Activated CD8-positive, alpha-beta memory T cell treated with anti-CD3 and anti-CD28 coated beads, Interleukin-2, amount 50 U/mL, for 24 hours (primary cell): ENCODE results near the gene RPS6KA2.
"Not testable (repeated sequence)": the region's sequence is repeated elsewhere in the genome, so short reads cannot be mapped to it uniquely, and the experiment has no call there.

Experiments used
- DNase-seq: peaks from one replicate; pipeline ENCODE4 v3.0.0-alpha.2; 2020; ENCODE audit errors: extremely low read depth

Gene RPS6KA2

DNA sequence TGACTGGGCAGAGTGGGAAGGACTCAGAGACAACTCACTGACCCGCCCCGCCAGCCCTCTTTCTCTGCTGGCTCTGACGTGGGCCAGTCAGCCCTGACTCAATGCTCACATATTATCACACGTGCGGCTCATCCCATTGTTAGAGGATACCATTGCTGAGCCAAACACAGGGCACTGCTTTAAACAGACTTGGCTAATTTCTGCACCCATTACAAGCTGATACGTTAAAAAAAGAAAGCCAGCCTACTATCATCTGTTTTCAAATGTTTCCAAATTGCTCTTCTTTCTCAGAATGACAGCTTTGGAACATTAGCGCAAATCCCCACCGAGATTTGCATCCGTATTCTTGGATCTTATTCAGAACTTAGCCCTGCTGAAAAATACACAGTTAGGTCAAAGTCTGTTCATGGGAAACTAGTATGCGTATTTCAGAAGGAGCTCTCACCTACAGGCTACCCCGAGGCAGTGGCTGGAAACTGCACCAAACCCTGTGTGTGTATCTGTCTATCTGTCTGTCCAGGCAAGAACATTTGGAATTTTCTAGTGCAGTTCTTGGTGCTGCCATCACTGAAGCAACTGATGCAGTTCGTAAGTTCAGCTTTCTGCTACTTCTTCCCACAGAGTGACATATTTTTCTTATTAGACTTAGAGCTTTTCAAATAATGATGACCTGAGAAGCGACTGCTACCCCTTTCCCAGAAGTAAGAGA, 73.3 kb downstream of the RPS6KA2 start:
- DNase-seq: no peak

DNA sequence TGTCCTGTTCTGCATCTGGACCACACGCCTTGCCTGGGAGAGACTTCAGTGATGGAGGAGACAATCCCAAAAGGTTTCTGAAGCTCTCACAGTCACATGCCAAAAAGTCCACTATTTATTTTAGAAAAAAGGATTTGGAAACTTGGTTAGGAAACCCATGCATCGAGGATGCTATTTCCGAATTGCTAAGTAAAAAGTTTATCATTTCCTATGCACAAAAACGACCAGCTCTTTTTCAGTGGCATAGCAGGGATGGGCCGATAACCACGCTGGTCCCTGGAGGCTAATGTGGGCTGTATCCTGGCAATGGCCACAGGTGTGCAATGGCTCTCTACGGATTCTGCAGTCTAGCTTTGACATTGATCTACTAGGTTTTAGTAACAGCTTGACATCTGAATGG, 74.5 kb downstream of the RPS6KA2 start:
- DNase-seq: no peak

DNA sequence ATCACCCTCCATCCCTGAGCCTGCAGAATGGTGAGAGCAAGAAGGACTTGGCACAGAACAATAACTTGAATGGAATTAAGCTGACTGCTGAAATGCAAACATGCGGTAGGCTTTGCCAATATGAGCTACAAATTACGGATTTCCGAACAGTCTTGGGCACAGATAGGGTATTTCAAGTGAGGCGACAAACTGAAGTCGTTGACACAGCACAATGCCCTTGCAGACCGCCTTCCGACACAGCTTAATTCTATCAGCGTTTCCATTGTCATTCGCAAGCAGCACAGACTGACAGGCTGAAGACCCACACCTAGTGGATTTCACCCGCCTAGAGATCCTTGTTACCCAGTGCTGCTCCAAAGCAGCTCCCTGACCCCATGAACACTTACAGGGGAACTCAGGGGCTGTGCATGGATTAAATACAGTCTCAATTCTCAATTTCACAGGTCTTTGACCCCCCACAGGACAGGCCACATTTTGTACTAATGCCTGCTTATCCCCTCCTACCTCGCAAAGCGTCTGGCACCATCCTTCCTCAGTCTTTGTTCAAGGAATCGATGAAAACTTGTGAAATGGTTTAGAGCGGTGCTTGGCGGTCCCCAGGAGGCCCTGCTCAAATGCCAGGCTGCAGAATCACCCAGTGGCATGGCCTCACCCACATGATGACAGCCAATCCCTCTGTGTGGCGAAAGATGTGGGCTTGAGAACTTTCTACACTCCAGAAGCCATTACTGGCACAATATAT, 75.1 kb downstream of the RPS6KA2 start:
- DNase-seq: no peak

GRCh38 chr6:166546653-166547052, 80.4 kb downstream of the RPS6KA2 start:
- no peak for DNase-seq

- no peak for DNase-seq
Measured at GRCh38 chr6:166545156-166546034, 81.7 kb downstream of the RPS6KA2 start.

DNA sequence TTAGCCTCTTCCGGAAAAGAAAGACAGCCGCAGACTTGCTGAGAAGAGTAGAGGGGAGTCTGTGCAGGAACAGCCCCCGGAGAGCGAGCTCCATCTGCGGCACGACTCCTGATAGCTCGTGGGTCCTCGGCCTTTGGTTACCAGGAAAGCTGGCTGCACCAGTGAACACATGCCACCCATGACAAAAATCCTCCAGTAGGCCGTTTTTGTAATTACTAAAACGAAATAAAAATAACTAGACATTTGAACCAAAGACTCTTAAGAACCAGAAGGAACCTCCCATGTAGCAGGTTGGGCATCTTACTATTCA, 82.8 kb downstream of the RPS6KA2 start:
- no peak for DNase-seq

DNA sequence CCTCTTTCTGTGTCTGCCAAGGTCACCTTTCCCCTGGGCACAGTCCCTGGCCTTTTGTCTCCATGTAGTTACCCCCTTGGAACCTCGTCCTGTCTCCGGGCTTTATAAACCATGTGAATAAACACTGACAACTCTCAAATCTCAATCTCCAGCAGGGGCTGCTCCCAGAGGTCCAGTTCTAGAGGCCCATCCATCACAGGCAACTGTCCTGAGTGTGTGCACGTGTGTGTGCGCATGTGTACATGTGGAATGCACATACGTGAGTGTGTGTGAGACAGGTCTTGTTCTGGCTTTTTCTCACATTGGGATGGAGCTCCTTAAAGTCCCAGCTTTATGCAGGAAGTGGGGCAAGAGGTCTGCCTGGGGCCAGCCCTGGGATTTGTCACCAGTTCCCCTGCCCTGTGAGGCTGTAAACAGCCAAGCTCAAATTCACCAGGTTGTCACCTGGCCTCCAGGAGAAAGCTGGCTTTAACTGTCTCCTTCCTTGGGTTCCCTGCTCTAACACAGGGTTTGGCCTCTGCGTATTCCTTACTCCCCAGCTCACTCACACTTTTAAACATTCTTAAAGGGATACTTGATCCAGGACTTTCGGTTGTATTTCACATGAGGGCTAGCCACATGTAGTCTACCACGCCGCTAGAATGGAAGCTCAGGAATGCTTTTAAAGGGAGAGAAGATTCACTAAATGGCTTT, 83.3 kb downstream of the RPS6KA2 start:
- no peak for DNase-seq

DNA sequence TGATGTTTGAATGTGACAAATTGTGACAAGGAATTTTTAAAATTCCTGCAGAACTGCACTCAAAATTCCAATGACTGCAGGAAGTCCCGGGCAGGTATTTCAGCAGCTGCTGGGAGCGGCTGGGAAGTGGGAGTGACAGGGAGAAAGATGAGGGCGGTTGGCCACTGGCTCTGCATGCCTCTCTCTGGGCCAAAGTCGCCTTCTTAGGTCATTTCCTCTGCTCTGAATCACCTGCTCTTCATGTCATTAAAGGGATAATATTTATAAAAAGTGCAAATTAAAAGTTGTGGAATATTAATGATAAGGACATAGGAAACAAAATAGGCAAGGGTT, 84.5 kb downstream of the RPS6KA2 start:
- no peak for DNase-seq

DNA sequence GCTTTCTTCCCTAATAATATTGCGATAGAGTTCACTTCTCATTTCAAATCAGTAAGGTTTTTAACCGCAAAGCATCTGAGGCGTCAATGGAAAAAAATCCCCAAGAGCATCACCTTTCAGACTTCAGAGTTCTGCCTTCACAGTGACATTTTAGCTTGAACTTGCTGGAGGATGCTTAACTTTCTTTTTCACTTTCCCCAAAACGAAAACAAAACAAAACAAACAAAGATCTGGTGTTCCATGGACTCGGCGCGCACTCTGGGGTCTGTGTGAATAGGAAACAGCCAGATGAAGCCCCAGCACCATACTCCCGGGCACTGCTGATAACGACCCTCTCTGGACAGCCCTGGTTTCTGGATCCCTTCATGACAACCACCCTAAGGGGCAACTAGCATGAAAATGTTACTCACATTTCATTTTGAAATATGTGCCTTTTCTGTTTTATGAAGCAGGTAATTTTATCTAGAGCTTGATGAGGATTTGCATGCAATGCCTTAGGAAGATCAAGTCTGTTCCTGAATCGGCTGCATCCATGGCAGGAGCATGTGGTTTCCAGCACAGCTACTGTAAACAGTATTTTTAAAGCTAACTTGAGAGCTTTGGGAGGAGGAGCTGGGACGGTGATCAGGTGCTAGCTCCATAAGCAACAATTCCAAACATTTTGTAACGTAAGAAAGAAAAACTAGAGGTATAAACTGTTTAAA, 85.0 kb downstream of the RPS6KA2 start:
- DNase-seq: no peak

GRCh38 chr6:166541366-166541765, 85.7 kb downstream of the RPS6KA2 start:
- no peak for DNase-seq

GRCh38 chr6:166540631-166541331, 86.3 kb downstream of the RPS6KA2 start:
- peak; percentile 7 for DNase-seq

- DNase-seq: no peak
Measured at GRCh38 chr6:166539543-166539942, 87.5 kb downstream of the RPS6KA2 start.

GRCh38 chr6:166539011-166539385, 88.1 kb downstream of the RPS6KA2 start:
- not testable (repeated sequence) for DNase-seq

- DNase-seq: no peak
Measured at GRCh38 chr6:166538297-166539010, 88.6 kb downstream of the RPS6KA2 start.

DNA sequence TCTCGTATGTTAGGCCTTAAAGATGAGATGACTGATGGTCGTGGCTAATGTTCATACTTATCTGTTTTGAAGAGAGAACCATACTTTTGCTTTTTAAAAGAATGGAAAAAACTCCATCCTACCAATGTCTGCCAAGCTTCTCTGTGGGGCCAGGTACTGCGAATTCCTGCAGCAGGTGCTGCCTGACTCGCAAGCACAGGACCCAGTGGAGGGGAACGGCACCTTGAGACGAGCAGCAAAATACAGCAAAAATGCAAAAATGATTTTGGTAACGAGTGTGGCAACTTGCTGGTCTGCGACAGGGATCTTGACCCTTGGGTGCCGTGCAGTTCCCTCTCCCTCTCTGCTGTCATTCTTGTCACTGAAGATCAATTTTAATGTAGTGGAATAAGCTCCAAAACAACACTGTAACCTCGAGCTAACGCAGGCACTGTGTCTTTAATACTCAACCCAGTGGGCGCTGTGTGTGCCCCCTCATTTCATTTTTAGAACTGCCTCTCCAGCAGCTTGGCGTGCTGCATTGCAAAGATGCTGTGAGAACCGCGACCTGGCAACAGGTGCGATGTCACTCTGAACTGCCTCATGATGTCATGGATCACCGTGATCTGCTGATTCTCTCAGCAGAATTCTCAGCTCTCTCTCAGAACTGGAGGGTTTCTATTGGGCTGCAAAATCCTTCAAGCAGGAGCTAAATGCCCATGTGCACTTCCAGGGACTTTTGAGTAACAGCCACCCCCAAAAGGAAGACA, 92.2 kb downstream of the RPS6KA2 start:
- no peak for DNase-seq

DNA sequence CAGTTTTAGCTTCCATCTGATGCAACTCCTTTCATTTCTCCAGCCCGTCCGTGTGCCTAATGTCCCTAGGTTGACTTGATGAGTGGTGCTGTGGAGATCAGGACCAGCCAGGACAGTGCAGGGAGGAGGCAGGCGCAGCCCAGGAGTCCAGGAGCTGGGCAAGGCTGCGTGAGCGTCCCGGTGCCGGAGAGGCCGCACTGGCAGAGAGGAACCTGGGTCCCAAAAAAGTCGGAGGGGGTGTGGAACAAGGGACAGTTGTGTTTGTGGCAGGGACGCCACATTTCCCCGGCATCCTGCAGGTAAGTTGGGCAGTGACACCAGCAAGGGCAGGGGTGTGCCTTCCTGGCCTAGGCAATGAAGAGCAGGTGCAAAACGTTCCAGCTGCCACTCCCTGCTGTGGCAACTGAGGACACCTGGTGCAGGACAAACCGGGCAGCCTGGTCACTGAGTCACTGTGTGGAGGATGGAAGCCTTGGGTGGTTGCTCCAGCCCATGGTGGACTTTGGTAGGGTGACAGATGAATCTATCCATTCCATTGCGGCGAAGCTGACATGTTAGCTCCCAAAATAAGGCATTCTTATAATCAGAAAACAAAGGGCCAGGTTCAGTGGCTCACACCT, 93.7 kb downstream of the RPS6KA2 start:
- no peak for DNase-seq

- no peak for DNase-seq
Measured at GRCh38 chr6:166532302-166532701, 94.7 kb downstream of the RPS6KA2 start.

- DNase-seq: no peak
Measured at GRCh38 chr6:166530211-166531095, 96.6 kb downstream of the RPS6KA2 start.
